MM.1S (cell line): ENCODE results near the gene OR2AJ1.

Experiments
- DNase-seq: peaks from one replicate; pipeline ENCODE4 v3.0.0-alpha.2; 2015
- H2AFZ ChIP-seq: fragments of 300-600 bp; sonication (generic); 2 replicates; pipeline ENCODE4 v1.6.0; 2016; ENCODE audit warnings: antibody characterized with exemption, low read length
- H3F3A ChIP-seq: fragments of 300-600 bp; sonication (generic); 2 replicates; pipeline ENCODE4 v1.6.1; 2016; ENCODE audit warnings: mild to moderate bottlenecking, antibody characterized with exemption, low read length, moderate library complexity, mixed read lengths; ENCODE audit not compliant: insufficient read depth
- H3K27ac ChIP-seq: fragments of 300-600 bp; sonication (generic); 2 replicates; pipeline ENCODE4 v1.5.1; 2016; ENCODE audit warnings: mild to moderate bottlenecking, low read length
- H3K27me3 ChIP-seq: fragments of 300-600 bp; sonication (generic); replicated peaks from 2 replicates; pipeline ENCODE4 v1.6.0; 2016; ENCODE audit warnings: low read length; ENCODE audit not compliant: insufficient read depth
- H3K36me3 ChIP-seq: fragments of 300-600 bp; sonication (generic); replicated peaks from 2 replicates; pipeline ENCODE4 v1.6.1; 2016; ENCODE audit warnings: mild to moderate bottlenecking, low read length, mixed read lengths; ENCODE audit not compliant: insufficient read depth
- H3K4me1 ChIP-seq: fragments of 300-600 bp; sonication (generic); 2 replicates; pipeline ENCODE4 v1.6.1; 2016; ENCODE audit warnings: low read length, mixed read lengths
- H3K4me2 ChIP-seq: fragments of 300-600 bp; sonication (generic); 2 replicates; pipeline ENCODE4 v1.6.0; 2016; ENCODE audit warnings: low read depth, low read length
- H3K4me3 ChIP-seq: fragments of 300-600 bp; sonication (generic); 2 replicates; pipeline ENCODE4 v1.5.1; 2016; ENCODE audit warnings: low read length, mixed read lengths
- H3K79me2 ChIP-seq: fragments of 300-600 bp; sonication (generic); 2 replicates; pipeline ENCODE4 v1.6.1; 2016; ENCODE audit warnings: mixed run types, low read length, mixed read lengths
- H3K9ac ChIP-seq: fragments of 300-600 bp; sonication (generic); 2 replicates; pipeline ENCODE4 v1.6.1; 2016; ENCODE audit warnings: low read length, mixed read lengths
- H3K9me2 ChIP-seq: fragments of 300-600 bp; sonication (generic); replicated peaks from 2 replicates; pipeline ENCODE4 v1.6.1; 2016; ENCODE audit warnings: mild to moderate bottlenecking, low read length, mixed read lengths; ENCODE audit not compliant: insufficient read depth
- H3K9me3 ChIP-seq: fragments of 300-600 bp; sonication (generic); replicated peaks from 2 replicates; pipeline ENCODE4 v1.6.1; 2016; ENCODE audit warnings: mild to moderate bottlenecking, low read length, mixed read lengths; ENCODE audit not compliant: insufficient read depth
- H4K20me1 ChIP-seq: fragments of 300-600 bp; sonication (generic); 2 replicates; pipeline ENCODE4 v1.6.1; 2016; ENCODE audit warnings: mild to moderate bottlenecking, low read length, moderate library complexity, mixed read lengths; ENCODE audit not compliant: insufficient read depth
- EZH2 ChIP-seq: fragments of 300-600 bp; sonication (generic); optimal IDR thresholded peaks from 2 replicates; pipeline ENCODE3; 2017; ENCODE audit warnings: low read depth, mild to moderate bottlenecking, antibody characterized with exemption, low read length, mixed read lengths
- EZH2phosphoT487 ChIP-seq: fragments of 300-600 bp; sonication (generic); IDR thresholded peaks from 2 replicates; pipeline ENCODE4 v1.6.1; 2018; ENCODE audit warnings: antibody characterized with exemption, low read length
- TF ChIP-seq, protein P1 (sequence below): fragments of 300-600 bp; sonication (generic); IDR thresholded peaks from 2 replicates; pipeline ENCODE4 v1.5.1; 2016; ENCODE audit warnings: antibody characterized with exemption, low read length, mixed read lengths

The OR2AJ1 gene

DNA sequence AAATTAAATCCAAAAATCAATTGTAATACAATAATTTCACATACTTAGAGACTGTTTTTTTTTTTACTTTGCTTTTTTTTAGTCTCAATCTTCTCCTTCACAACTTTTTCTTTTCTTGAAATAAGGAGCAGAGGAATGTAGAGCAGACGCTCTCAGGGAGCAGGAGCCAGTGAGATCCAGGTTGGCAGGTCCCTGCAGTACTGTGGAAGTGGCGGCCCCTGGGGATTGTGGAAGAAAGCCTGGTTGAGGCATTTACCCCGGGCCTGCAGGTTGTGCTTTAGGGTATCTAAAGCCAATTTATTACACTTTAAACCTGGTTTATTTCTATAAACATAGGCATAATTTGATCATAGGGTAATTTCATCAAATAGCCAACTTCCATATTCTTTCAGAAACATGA, 748 bp upstream of the OR2AJ1 start:
- H3K79me2 ChIP-seq = no peaks in the 10 kb centered on the region

DNA sequence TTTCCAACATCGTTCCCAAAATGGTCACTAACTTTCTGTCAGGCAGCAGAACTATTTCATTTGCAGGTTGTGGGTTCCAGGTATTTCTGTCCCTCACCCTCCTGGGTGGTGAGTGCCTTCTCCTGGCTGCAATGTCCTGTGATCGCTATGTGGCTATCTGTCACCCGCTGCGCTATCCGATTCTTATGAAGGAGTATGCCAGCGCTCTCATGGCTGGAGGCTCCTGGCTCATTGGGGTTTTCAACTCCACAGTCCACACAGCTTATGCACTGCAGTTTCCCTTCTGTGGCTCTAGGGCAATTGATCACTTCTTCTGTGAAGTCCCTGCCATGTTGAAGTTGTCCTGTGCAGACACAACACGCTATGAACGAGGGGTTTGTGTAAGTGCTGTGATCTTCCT, 9.3 kb downstream of the OR2AJ1 start:
- H3K4me3 ChIP-seq = no peak overlapping the region
- no peaks in the 10 kb centered on the region for H3K27me3 ChIP-seq
- no peak overlapping the region for H3K4me2 ChIP-seq
- H3K36me3 ChIP-seq = no peaks in the 10 kb centered on the region
- H3K9me2 ChIP-seq = no peaks in the 10 kb centered on the region
- no peaks in the 10 kb centered on the region for H3K79me2 ChIP-seq
- no peaks in the 10 kb centered on the region for H3K9me3 ChIP-seq
- H3F3A ChIP-seq = no peaks in the 10 kb centered on the region
- no peak overlapping the region for H2AFZ ChIP-seq
- H3K9ac ChIP-seq = no peak overlapping the region
- no peak overlapping the region for H3K27ac ChIP-seq
- TF ChIP-seq EZH2phosphoT487 (no peak), EZH2 (no peak)
- TF ChIP-seq, protein P1, sequence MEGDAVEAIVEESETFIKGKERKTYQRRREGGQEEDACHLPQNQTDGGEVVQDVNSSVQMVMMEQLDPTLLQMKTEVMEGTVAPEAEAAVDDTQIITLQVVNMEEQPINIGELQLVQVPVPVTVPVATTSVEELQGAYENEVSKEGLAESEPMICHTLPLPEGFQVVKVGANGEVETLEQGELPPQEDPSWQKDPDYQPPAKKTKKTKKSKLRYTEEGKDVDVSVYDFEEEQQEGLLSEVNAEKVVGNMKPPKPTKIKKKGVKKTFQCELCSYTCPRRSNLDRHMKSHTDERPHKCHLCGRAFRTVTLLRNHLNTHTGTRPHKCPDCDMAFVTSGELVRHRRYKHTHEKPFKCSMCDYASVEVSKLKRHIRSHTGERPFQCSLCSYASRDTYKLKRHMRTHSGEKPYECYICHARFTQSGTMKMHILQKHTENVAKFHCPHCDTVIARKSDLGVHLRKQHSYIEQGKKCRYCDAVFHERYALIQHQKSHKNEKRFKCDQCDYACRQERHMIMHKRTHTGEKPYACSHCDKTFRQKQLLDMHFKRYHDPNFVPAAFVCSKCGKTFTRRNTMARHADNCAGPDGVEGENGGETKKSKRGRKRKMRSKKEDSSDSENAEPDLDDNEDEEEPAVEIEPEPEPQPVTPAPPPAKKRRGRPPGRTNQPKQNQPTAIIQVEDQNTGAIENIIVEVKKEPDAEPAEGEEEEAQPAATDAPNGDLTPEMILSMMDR = no peak
- H4K20me1 ChIP-seq = no peaks in the 10 kb centered on the region
- no peak for DNase-seq
- H3K4me1 ChIP-seq = no peaks in the 10 kb centered on the region

More for the DNA sequence above, 748 bp upstream of the OR2AJ1 start:
- DNase-seq = no peak
- H3K9me2 ChIP-seq = no peaks in the 10 kb centered on the region
- H3F3A ChIP-seq = no peaks in the 10 kb centered on the region
- no peaks in the 10 kb centered on the region for H4K20me1 ChIP-seq
- H3K4me3 ChIP-seq = no peak overlapping the region
- H2AFZ ChIP-seq = no peak overlapping the region
- no peak for TF ChIP-seq EZH2phosphoT487
- no peak for TF ChIP-seq EZH2
- TF ChIP-seq, protein P1 = no peak
- H3K27ac ChIP-seq = no peak overlapping the region
- no peaks in the 10 kb centered on the region for H3K27me3 ChIP-seq
- no peak overlapping the region for H3K4me2 ChIP-seq
- no peaks in the 10 kb centered on the region for H3K4me1 ChIP-seq
- no peaks in the 10 kb centered on the region for H3K9me3 ChIP-seq
- no peak overlapping the region for H3K9ac ChIP-seq
- no peaks in the 10 kb centered on the region for H3K36me3 ChIP-seq

- TF ChIP-seq EZH2phosphoT487 = no peak
- TF ChIP-seq EZH2 = no peak
- TF ChIP-seq, protein P1 = no peak
- Histone ChIP-seq H3K4me2 (no peak overlapping the region), H2AFZ (no peak overlapping the region), H3F3A (no peaks in the 10 kb centered on the region), H3K27me3 (no peaks in the 10 kb centered on the region), H3K9me2 (no peaks in the 10 kb centered on the region), H3K9ac (no peak overlapping the region), H3K4me3 (no peak overlapping the region), H3K9me3 (no peaks in the 10 kb centered on the region), H3K79me2 (no peaks in the 10 kb centered on the region), H3K4me1 (no peaks in the 10 kb centered on the region), H4K20me1 (no peaks in the 10 kb centered on the region), H3K36me3 (no peaks in the 10 kb centered on the region), H3K27ac (no peak overlapping the region)
- DNase-seq = no peak
These were observed 11.1 kb downstream of the OR2AJ1 start for GRCh38 chr1:247935781-247936180.

GRCh38 chr1:247936415-247936814, 11.7 kb downstream of the OR2AJ1 start:
- Histone ChIP-seq H3K4me3 (no peak overlapping the region), H3K4me1 (no peaks in the 10 kb centered on the region), H3K27ac (no peak overlapping the region), H3K9me2 (no peaks in the 10 kb centered on the region), H3K79me2 (no peaks in the 10 kb centered on the region), H3K4me2 (no peak overlapping the region), H3K27me3 (no peaks in the 10 kb centered on the region), H3K36me3 (no peaks in the 10 kb centered on the region), H3K9ac (no peak overlapping the region), H3F3A (no peaks in the 10 kb centered on the region), H3K9me3 (no peaks in the 10 kb centered on the region), H2AFZ (no peak overlapping the region), H4K20me1 (no peaks in the 10 kb centered on the region)
- DNase-seq = no peak
- no peak for TF ChIP-seq EZH2
- no peak for TF ChIP-seq EZH2phosphoT487
- TF ChIP-seq, protein P1 = no peak
